Esophagus muscularis mucosa (tissue), 4 donors: ENCODE data around the gene L1CAM. TPM values are rescaled to one million over a fixed set of nuclear protein-coding genes. Genes with fewer than 3 reads are reported as not detected.

ENCODE experiments used
- DNase-seq: peaks from one replicate; pipeline ENCODE4 v3.0.0-alpha.2; 2017; ENCODE audit errors: extremely low spot score
- H3K27ac ChIP-seq, 4 donors: fragments of 200-600 bp; sonication (generic); replicated peaks in 1 of 4; 1 replicate in 3 of 4; 2 replicates in 1 of 4; pipeline ENCODE4 v1.5.1; 2016 to 2019; ENCODE audit warnings: mild to moderate bottlenecking in 1 of 4
- H3K27me3 ChIP-seq, 4 donors: fragments of 200-600 bp; sonication (generic); one replicate each; pipeline versions ENCODE4 v1.5.1 to v1.6.0; 2016 to 2019
- H3K36me3 ChIP-seq, 4 donors: fragments of 200-600 bp; sonication (generic); one replicate each; pipeline ENCODE4 v1.5.1; 2016 to 2019
- H3K4me1 ChIP-seq, 4 donors: fragments of 200-600 bp; sonication (generic); one replicate each; pipeline ENCODE4 v1.5.1; 2016 to 2019
- H3K4me3 ChIP-seq, 4 donors: fragments of 200-600 bp; sonication (generic); 1 replicate in 2 of 4; 2 replicates in 2 of 4; pipeline ENCODE4 v1.5.1; 2016 to 2019; ENCODE audit warnings: mild to moderate bottlenecking in 4 of 4, moderate library complexity in 1 of 4
- H3K9me3 ChIP-seq, 4 donors: fragments of 200-600 bp; sonication (generic); 1 replicate in 3 of 4; 2 replicates in 1 of 4; pipeline ENCODE4 v1.5.1; 2016 to 2019
- CTCF ChIP-seq, 3 experiments: fragments of 200-600 bp in 2 of 3; fragments of 450-650 bp in 1 of 3; sonication (generic) in 2 of 3; IDR thresholded peaks; one replicate each; pipeline ENCODE4 v1.5.1; 2017 to 2019; ENCODE audit warnings: antibody characterized with exemption in 3 of 3, mild to moderate bottlenecking in 2 of 3, moderate library complexity in 1 of 3
- EP300 ChIP-seq: sonication (generic); formaldehyde crosslinking; IDR thresholded peaks from one replicate; pipeline ENCODE4 v1.6.1; 2017; ENCODE audit warnings: antibody characterized with exemption
- POLR2A ChIP-seq: fragments of 450-650 bp; IDR thresholded peaks from one replicate; pipeline ENCODE4 v1.6.1; 2017; ENCODE audit warnings: antibody characterized with exemption, moderate library complexity, mild to moderate bottlenecking, low read depth
- POLR2AphosphoS5 ChIP-seq, 2 donors: sonication (generic); formaldehyde crosslinking; IDR thresholded peaks; one replicate each; pipeline ENCODE4 v1.6.1; 2017; ENCODE audit warnings: antibody characterized with exemption in 2 of 2
- WGBS: methylation state at CpG from one replicate; pipeline ENCODE4 v1.1.5; 2018; 5-methylcytosine and 5-hydroxymethylcytosine counted together
- intact Hi-C: fragments of 100-400 bp; cut with DNase I; formaldehyde crosslinking; loops from one replicate; pipeline ENCODE4 v1.15.1; 2023
- total RNA-seq, 4 donors: library from RNA; depleted of rRNA; stranded (reverse); fragments of >200 nt; gene quantifications; one replicate each; pipeline versions ENCODE4 v1.1.0 to v1.2.1, GENCODE V29; 2016

Gene L1CAM
- total RNA-seq, 4 donors from 2014 or later, result 22.4 to 47.9 (median 30.0) TPM

- TF ChIP-seq POLR2A (no peak), CTCF (IDR thresholded peaks at IDR 0.05) (no peak)
- H3K9me3 ChIP-seq, result no peaks in the 10 kb centered on the region
- no peak for DNase-seq
- peaks cover 0 to 8% (median 2%) of the 10 kb centered on the region in 4 donors for H3K27me3 ChIP-seq
- peaks cover 0 to 3% (median 0%) of the 10 kb centered on the region in 4 donors for H3K4me1 ChIP-seq
- 41% methylated on average over 6 of the region's 6 CpGs for WGBS
- H3K4me3 ChIP-seq, result no peak overlapping the region
- H3K36me3 ChIP-seq, result no peaks in the 10 kb centered on the region
- no peak overlapping the region for H3K27ac ChIP-seq
- intact Hi-C loops, result no loop called here
Observed at GRCh38 chrX:153844509-153845082, 41.4 kb downstream of the L1CAM start.

- intact Hi-C loops, result no loop called here
- Histone ChIP-seq H3K4me3 (no peak overlapping the region), H3K4me1 (no peaks in the 10 kb centered on the region), H3K27me3 (peaks cover 0 to 8% (median 0%) of the 10 kb centered on the region in 4 donors), H3K36me3 (no peaks in the 10 kb centered on the region), H3K9me3 (no peaks in the 10 kb centered on the region), H3K27ac (no peak overlapping the region)
- 88% methylated on average over 6 of the region's 6 CpGs for WGBS
- TF ChIP-seq POLR2AphosphoS5 (IDR thresholded peaks at IDR 0.05) (no peak), POLR2A (no peak), EP300 (no peak), CTCF (IDR thresholded peaks at IDR 0.05) (no peak)
- DNase-seq, result no peak
Observed at GRCh38 chrX:153836921-153837320, 49.1 kb downstream of the L1CAM start.

GRCh38 chrX:153832728-153833127, 53.2 kb downstream of the L1CAM start:
- TF ChIP-seq EP300 (no peak), CTCF (IDR thresholded peaks at IDR 0.05) (no peak)
- Histone ChIP-seq H3K4me3 (no peak overlapping the region), H3K9me3 (no peaks in the 10 kb centered on the region), H3K27ac (no peak overlapping the region), H3K36me3 (no peaks in the 10 kb centered on the region), H3K4me1 (peaks cover 10 to 32% (median 25%) of the 10 kb centered on the region in 4 donors), H3K27me3 (peaks cover 0 to 5% (median 0%) of the 10 kb centered on the region in 4 donors)
- intact Hi-C loops, result no loop called here
- no peak for DNase-seq
- 88% methylated on average over 1 of the region's 10 CpGs for WGBS

GRCh38 chrX:153831429-153832150, 54.4 kb downstream of the L1CAM start:
- no peak overlapping the region for H3K27ac ChIP-seq
- WGBS, result 73% methylated on average over 23 of the region's 23 CpGs

More at GRCh38 chrX:153831429-153832150, 54.4 kb downstream of the L1CAM start:
- H3K4me3 ChIP-seq, result no peak overlapping the region
- H3K36me3 ChIP-seq, result no peaks in the 10 kb centered on the region
- no peak for TF ChIP-seq EP300
- TF ChIP-seq POLR2A, result no peak
- no peak for TF ChIP-seq CTCF (IDR thresholded peaks at IDR 0.05)
- TF ChIP-seq POLR2AphosphoS5 (IDR thresholded peaks at IDR 0.05), result no peak
- no peaks in the 10 kb centered on the region for H3K9me3 ChIP-seq
- peaks cover 0 to 5% (median 0%) of the 10 kb centered on the region in 4 donors for H3K27me3 ChIP-seq
- intact Hi-C loops, result no loop called here
- peaks cover 10 to 33% (median 25%) of the 10 kb centered on the region in 4 donors for H3K4me1 ChIP-seq
- DNase-seq, result no peak
